K562 (cell line): ENCODE results near the gene FAM53A.

Source experiments
- BHLHE40 ChIP-seq: IDR thresholded peaks from 2 replicates; pipeline ENCODE4 v1.6.1; 2011; ENCODE audit warnings: low read length, improper control_type of control experiment
- ELF1 ChIP-seq: fragments of 200-800 bp; sonication (Bioruptor generic); IDR thresholded peaks from 2 replicates; pipeline ENCODE4 v1.6.1; 2016; ENCODE audit warnings: missing genetic modification characterization, missing compliant biosample characterization
- FIP1L1 ChIP-seq: fragments of 200-400 bp; formaldehyde crosslinking; IDR thresholded peaks from 2 replicates; pipeline ENCODE4 v1.6.1; 2018; ENCODE audit warnings: mild to moderate bottlenecking, low read depth, low read length; ENCODE audit not compliant: poor library complexity, severe bottlenecking
- FOXM1 ChIP-seq, 2 experiments: fragments of 450-650 bp in 1 of 2; sonication (generic) in 1 of 2; formaldehyde crosslinking in 1 of 2; IDR thresholded peaks; 2 replicates each; pipeline versions ENCODE4 v1.6.1 to v1.9.0; 2017 to 2022; ENCODE audit warnings: low read depth in 2 of 2, mild to moderate bottlenecking in 2 of 2, missing genetic modification reagents in 1 of 2, moderate library complexity in 1 of 2
- TEAD4 ChIP-seq, 2 experiments: sonication (generic) in 1 of 2; formaldehyde crosslinking in 1 of 2; IDR thresholded peaks; 2 replicates each; pipeline versions ENCODE4 v1.6.1 to v1.8.0; 2012 to 2022; ENCODE audit warnings: borderline replicate concordance in 1 of 2, inconsistent platforms in 1 of 2, low read length in 1 of 2, mild to moderate bottlenecking in 1 of 2, missing genetic modification reagents in 1 of 2
- YY1 ChIP-seq, 3 experiments: IDR thresholded peaks; 2 replicates each; pipeline ENCODE4 v1.6.1; 2011; ENCODE audit warnings: low read length in 2 of 3, mild to moderate bottlenecking in 2 of 3, moderate library complexity in 2 of 3, borderline replicate concordance in 1 of 3, control low read depth in 1 of 3, low read depth in 1 of 3; ENCODE audit not compliant: insufficient read depth in 3 of 3, insufficient replicate concordance in 2 of 3, control insufficient read depth in 1 of 3, insufficient read length in 1 of 3; ENCODE audit errors: extremely low read depth in 1 of 3
- ZZZ3 ChIP-seq: fragments of 450-650 bp; IDR thresholded peaks from 2 replicates; pipeline ENCODE4 v1.6.1; 2016; ENCODE audit warnings: antibody characterized with exemption, mild to moderate bottlenecking, moderate library complexity
- TF ChIP-seq, protein P1 (sequence below), 3 experiments: IDR thresholded peaks in 2 of 3; conservative IDR thresholded peaks in 1 of 3; 2 replicates each; pipeline ENCODE4 v1.5.1; 2011 to 2012; ENCODE audit warnings: low read length in 3 of 3, mild to moderate bottlenecking in 3 of 3, control low read depth in 2 of 3, improper control_type of control experiment in 1 of 3, inconsistent platforms in 1 of 3, low read depth in 1 of 3, mixed read lengths in 1 of 3, moderate library complexity in 1 of 3; ENCODE audit not compliant: insufficient read depth in 2 of 3
- TF ChIP-seq, protein P2 (sequence below): fragments of 450-650 bp; IDR thresholded peaks from 2 replicates; pipeline ENCODE4 v1.6.1; 2016; ENCODE audit warnings: low read depth
- TF ChIP-seq, protein P3 (sequence below), 3 experiments: fragments of 200-800 bp in 1 of 3; fragments of 250-450 bp in 1 of 3; fragments of 450-650 bp in 1 of 3; sonication (Bioruptor Pico) in 1 of 3; sonication (Bioruptor generic) in 1 of 3; formaldehyde crosslinking in 1 of 3; IDR thresholded peaks; 2 replicates each; pipeline versions ENCODE4 v1.6.1 to v1.8.0; 2016 to 2022; ENCODE audit warnings: mild to moderate bottlenecking in 2 of 3, missing genetic modification characterization in 2 of 3, missing compliant biosample characterization in 1 of 3, moderate library complexity in 1 of 3

DNA sequence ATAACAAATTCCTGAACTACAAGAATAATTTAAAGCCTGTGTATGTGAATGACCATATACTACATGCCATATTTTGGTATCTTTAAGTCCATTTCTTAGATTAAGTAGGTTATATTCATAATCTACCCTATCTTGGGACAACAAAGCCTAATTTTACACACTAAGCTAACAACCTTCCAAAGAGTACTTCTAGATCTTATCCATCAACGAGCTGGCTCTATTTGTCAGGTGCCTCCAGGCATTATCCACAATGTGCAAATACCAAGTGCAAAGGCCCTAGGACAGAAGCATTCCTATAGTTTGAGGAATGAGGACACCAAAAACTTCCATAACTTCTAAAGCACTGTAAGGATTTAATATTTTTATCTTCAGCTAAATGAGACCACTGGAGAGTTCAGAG is 24.5 kb upstream of the FAM53A start:
- TF ChIP-seq TEAD4 (IDR thresholded peaks at IDR 0.05; ENCODE audit: low read length) (no peak), TEAD4 (CRISPR knock-in tag; IDR thresholded peaks at IDR 0.05; ENCODE audit: borderline replicate concordance) (no peak), ELF1 (tag) (no peak), ZZZ3 (no peak), FOXM1 (IDR thresholded peaks at IDR 0.05; ENCODE audit: low read depth) (no peak), FOXM1 (CRISPR knock-in tag; IDR thresholded peaks at IDR 0.05; ENCODE audit: low read depth) (no peak), BHLHE40 (no peak), YY1 (IDR thresholded peaks at IDR 0.05; ENCODE audit: borderline replicate concordance in 1 of 3, control insufficient read depth in 1 of 3, extremely low read depth in 1 of 3, insufficient read depth in 3 of 3, insufficient read length in 1 of 3, insufficient replicate concordance in 2 of 3, low read depth in 1 of 3, low read length in 2 of 3) (no peak), FIP1L1 (no peak)
- TF ChIP-seq, protein P1, sequence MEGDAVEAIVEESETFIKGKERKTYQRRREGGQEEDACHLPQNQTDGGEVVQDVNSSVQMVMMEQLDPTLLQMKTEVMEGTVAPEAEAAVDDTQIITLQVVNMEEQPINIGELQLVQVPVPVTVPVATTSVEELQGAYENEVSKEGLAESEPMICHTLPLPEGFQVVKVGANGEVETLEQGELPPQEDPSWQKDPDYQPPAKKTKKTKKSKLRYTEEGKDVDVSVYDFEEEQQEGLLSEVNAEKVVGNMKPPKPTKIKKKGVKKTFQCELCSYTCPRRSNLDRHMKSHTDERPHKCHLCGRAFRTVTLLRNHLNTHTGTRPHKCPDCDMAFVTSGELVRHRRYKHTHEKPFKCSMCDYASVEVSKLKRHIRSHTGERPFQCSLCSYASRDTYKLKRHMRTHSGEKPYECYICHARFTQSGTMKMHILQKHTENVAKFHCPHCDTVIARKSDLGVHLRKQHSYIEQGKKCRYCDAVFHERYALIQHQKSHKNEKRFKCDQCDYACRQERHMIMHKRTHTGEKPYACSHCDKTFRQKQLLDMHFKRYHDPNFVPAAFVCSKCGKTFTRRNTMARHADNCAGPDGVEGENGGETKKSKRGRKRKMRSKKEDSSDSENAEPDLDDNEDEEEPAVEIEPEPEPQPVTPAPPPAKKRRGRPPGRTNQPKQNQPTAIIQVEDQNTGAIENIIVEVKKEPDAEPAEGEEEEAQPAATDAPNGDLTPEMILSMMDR (IDR thresholded peaks at IDR 0.05 in 2 of 3, conservative IDR thresholded peaks at IDR 0.05 in 1 of 3; ENCODE audit: insufficient read depth in 2 of 3, low read depth in 1 of 3, low read length in 3 of 3), result no peak
- TF ChIP-seq, protein P2, sequence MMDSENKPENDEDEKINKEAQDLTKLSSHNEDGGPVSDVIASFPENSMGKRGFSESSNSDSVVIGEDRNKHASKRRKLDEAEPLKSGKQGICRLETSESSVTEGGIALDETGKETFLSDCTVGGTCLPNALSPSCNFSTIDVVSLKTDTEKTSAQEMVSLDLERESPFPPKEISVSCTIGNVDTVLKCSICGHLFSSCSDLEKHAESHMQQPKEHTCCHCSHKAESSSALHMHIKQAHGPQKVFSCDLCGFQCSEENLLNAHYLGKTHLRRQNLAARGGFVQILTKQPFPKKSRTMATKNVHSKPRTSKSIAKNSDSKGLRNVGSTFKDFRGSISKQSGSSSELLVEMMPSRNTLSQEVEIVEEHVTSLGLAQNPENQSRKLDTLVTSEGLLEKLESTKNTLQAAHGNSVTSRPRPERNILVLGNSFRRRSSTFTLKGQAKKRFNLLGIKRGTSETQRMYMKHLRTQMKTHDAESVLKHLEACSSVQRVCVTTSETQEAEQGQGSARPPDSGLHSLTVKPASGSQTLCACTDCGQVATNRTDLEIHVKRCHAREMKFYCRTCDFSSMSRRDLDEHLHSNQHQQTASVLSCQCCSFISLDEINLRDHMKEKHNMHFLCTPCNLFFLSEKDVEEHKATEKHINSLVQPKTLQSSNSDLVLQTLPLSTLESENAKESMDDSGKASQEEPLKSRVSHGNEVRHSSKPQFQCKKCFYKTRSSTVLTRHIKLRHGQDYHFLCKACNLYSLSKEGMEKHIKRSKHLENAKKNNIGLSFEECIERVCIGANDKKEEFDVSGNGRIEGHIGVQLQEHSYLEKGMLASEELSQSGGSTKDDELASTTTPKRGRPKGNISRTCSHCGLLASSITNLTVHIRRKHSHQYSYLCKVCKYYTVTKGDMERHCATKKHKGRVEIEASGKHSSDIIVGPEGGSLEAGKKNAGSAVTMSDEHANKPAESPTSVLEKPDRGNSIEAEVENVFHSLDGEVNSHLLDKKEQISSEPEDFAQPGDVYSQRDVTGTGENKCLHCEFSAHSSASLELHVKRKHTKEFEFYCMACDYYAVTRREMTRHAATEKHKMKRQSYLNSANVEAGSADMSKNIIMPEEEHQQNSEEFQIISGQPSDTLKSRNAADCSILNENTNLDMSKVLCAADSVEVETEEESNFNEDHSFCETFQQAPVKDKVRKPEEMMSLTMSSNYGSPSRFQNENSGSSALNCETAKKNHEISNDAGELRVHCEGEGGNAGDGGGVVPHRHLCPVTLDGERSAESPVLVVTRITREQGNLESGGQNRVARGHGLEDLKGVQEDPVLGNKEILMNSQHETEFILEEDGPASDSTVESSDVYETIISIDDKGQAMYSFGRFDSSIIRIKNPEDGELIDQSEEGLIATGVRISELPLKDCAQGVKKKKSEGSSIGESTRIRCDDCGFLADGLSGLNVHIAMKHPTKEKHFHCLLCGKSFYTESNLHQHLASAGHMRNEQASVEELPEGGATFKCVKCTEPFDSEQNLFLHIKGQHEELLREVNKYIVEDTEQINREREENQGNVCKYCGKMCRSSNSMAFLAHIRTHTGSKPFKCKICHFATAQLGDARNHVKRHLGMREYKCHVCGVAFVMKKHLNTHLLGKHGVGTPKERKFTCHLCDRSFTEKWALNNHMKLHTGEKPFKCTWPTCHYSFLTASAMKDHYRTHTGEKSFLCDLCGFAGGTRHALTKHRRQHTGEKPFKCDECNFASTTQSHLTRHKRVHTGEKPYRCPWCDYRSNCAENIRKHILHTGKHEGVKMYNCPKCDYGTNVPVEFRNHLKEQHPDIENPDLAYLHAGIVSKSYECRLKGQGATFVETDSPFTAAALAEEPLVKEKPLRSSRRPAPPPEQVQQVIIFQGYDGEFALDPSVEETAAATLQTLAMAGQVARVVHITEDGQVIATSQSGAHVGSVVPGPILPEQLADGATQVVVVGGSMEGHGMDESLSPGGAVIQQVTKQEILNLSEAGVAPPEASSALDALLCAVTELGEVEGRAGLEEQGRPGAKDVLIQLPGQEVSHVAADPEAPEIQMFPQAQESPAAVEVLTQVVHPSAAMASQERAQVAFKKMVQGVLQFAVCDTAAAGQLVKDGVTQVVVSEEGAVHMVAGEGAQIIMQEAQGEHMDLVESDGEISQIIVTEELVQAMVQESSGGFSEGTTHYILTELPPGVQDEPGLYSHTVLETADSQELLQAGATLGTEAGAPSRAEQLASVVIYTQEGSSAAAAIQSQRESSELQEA, result no peak
- TF ChIP-seq, protein P3, sequence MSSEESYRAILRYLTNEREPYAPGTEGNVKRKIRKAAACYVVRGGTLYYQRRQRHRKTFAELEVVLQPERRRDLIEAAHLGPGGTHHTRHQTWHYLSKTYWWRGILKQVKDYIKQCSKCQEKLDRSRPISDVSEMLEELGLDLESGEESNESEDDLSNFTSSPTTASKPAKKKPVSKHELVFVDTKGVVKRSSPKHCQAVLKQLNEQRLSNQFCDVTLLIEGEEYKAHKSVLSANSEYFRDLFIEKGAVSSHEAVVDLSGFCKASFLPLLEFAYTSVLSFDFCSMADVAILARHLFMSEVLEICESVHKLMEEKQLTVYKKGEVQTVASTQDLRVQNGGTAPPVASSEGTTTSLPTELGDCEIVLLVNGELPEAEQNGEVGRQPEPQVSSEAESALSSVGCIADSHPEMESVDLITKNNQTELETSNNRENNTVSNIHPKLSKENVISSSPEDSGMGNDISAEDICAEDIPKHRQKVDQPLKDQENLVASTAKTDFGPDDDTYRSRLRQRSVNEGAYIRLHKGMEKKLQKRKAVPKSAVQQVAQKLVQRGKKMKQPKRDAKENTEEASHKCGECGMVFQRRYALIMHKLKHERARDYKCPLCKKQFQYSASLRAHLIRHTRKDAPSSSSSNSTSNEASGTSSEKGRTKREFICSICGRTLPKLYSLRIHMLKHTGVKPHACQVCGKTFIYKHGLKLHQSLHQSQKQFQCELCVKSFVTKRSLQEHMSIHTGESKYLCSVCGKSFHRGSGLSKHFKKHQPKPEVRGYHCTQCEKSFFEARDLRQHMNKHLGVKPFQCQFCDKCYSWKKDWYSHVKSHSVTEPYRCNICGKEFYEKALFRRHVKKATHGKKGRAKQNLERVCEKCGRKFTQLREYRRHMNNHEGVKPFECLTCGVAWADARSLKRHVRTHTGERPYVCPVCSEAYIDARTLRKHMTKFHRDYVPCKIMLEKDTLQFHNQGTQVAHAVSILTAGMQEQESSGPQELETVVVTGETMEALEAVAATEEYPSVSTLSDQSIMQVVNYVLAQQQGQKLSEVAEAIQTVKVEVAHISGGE (CRISPR knock-in tag; IDR thresholded peaks at IDR 0.05), result no peak
